ENCODE data around the gene SPECC1L.

SPECC1L gene

GRCh38 chr22:24337894-24338645 lies 67.4 kb downstream of the SPECC1L start:
- no peak for DNase-seq (ENCODE audit: extremely low read depth, low read depth)
- TF ChIP-seq CTCF (IDR thresholded peaks at IDR 0.05; ENCODE audit: low read depth, low read length), result no peak

GRCh38 chr22:24338726-24339451 lies 68.3 kb downstream of the SPECC1L start:
- no peak for DNase-seq (ENCODE audit: extremely low read depth, low read depth)
- TF ChIP-seq CTCF (IDR thresholded peaks at IDR 0.05; ENCODE audit: low read depth, low read length), result no peak

- no peak for TF ChIP-seq CTCF (IDR thresholded peaks at IDR 0.05; ENCODE audit: low read depth, low read length)
- no peak for DNase-seq (ENCODE audit: extremely low read depth, low read depth)
Measured at GRCh38 chr22:24339452-24339747, 68.8 kb downstream of the SPECC1L start.

GRCh38 chr22:24341627-24342026 lies 71.0 kb downstream of the SPECC1L start:
- no peak for DNase-seq (ENCODE audit: extremely low read depth, low read depth)
- TF ChIP-seq CTCF (IDR thresholded peaks at IDR 0.05; ENCODE audit: low read depth, low read length), result no peak

GRCh38 chr22:24350627-24351026 lies 80.0 kb downstream of the SPECC1L start:
- no peak for DNase-seq (ENCODE audit: extremely low read depth, low read depth)
- TF ChIP-seq CTCF (IDR thresholded peaks at IDR 0.05; ENCODE audit: low read depth, low read length), result no peak

- TF ChIP-seq CTCF (IDR thresholded peaks at IDR 0.05; ENCODE audit: low read depth, low read length), result no peak
- DNase-seq (ENCODE audit: extremely low read depth, low read depth), result no peak
Measured at GRCh38 chr22:24353121-24353520, 82.5 kb downstream of the SPECC1L start.

- DNase-seq (ENCODE audit: extremely low read depth, low read depth), result no peak
- no peak for TF ChIP-seq CTCF (IDR thresholded peaks at IDR 0.05; ENCODE audit: low read depth, low read length)
Measured at GRCh38 chr22:24355574-24355973, 84.9 kb downstream of the SPECC1L start.
